Breast epithelium (tissue), 4 donors: Measurements from ENCODE around the gene CTNS. TPM values are rescaled to one million over a fixed set of nuclear protein-coding genes. Genes with fewer than 3 reads are reported as not detected.

Source experiments
- DNase-seq, 2 donors: peaks; one replicate each; pipeline ENCODE4 v3.0.0-alpha.2; 2019; ENCODE audit warnings: low spot score in 2 of 2
- H3K27ac ChIP-seq, 2 donors: fragments of 200-600 bp; sonication (generic) in 1 of 2; one replicate each; pipeline ENCODE4 v1.5.1; 2016 to 2019; ENCODE audit warnings: mild to moderate bottlenecking in 1 of 2
- H3K27me3 ChIP-seq, 2 donors: fragments of 200-600 bp; sonication (generic) in 1 of 2; one replicate each; pipeline versions ENCODE4 v1.5.1 to v1.6.0; 2017 to 2019; ENCODE audit warnings: control low read depth in 1 of 2, mild to moderate bottlenecking in 1 of 2
- H3K36me3 ChIP-seq: fragments of 200-600 bp; one replicate; pipeline ENCODE4 v1.5.1; 2019
- H3K4me1 ChIP-seq, 2 donors: fragments of 200-600 bp; sonication (generic); one replicate each; pipeline ENCODE4 v1.5.1; 2016 to 2019; ENCODE audit warnings: control low read depth in 1 of 2
- H3K4me3 ChIP-seq, 3 donors: fragments of 200-600 bp; sonication (generic); 1 replicate in 2 of 3; 2 replicates in 1 of 3; pipeline ENCODE4 v1.5.1; 2016 to 2019; ENCODE audit warnings: mild to moderate bottlenecking in 3 of 3, moderate library complexity in 2 of 3
- H3K9me3 ChIP-seq, 2 donors: fragments of 200-600 bp; sonication (generic) in 1 of 2; one replicate each; pipeline ENCODE4 v1.5.1; 2016 to 2019; ENCODE audit warnings: control low read depth in 1 of 2
- POLR2A ChIP-seq: fragments of 450-650 bp; IDR thresholded peaks from one replicate; pipeline ENCODE4 v1.6.1; 2016; ENCODE audit warnings: antibody characterized with exemption, mild to moderate bottlenecking, moderate library complexity
- POLR2AphosphoS5 ChIP-seq, 3 donors: sonication (generic); formaldehyde crosslinking; IDR thresholded peaks; one replicate each; pipeline ENCODE4 v1.6.1; 2017; ENCODE audit warnings: antibody characterized with exemption in 3 of 3
- intact Hi-C: fragments of 100-400 bp; cut with DNase I; formaldehyde crosslinking; loops from one replicate; pipeline ENCODE4 v1.15.1; 2023; ENCODE audit warnings: low total_unique reads
- total RNA-seq, 3 donors: library from RNA; depleted of rRNA; stranded (reverse); fragments of >200 nt; gene quantifications; one replicate each; pipeline ENCODE4 v1.1.0, GENCODE V29; 2016
- TF ChIP-seq, protein P1 (sequence below), 3 donors: fragments of 450-650 bp; IDR thresholded peaks; one replicate each; pipeline ENCODE4 v1.5.1; 2016 to 2017; ENCODE audit warnings: antibody characterized with exemption in 3 of 3, mild to moderate bottlenecking in 3 of 3, moderate library complexity in 3 of 3

CTNS gene
- total RNA-seq, 3 donors from 2014 or later, result 20.0 to 31.0 (median 20.1) TPM

- intact Hi-C loops, result no loop called here
- Histone ChIP-seq H3K4me1 (no peaks in the 10 kb centered on the region), H3K27ac (no peak overlapping the region), H3K36me3 (no peaks in the 10 kb centered on the region), H3K4me3 (no peak overlapping the region), H3K9me3 (no peaks in the 10 kb centered on the region), H3K27me3 (peaks cover 0 to 45% of the 10 kb centered on the region in 2 donors)
- TF ChIP-seq POLR2AphosphoS5 (IDR thresholded peaks at IDR 0.05) (no peak), POLR2A (no peak)
- TF ChIP-seq, protein P1, sequence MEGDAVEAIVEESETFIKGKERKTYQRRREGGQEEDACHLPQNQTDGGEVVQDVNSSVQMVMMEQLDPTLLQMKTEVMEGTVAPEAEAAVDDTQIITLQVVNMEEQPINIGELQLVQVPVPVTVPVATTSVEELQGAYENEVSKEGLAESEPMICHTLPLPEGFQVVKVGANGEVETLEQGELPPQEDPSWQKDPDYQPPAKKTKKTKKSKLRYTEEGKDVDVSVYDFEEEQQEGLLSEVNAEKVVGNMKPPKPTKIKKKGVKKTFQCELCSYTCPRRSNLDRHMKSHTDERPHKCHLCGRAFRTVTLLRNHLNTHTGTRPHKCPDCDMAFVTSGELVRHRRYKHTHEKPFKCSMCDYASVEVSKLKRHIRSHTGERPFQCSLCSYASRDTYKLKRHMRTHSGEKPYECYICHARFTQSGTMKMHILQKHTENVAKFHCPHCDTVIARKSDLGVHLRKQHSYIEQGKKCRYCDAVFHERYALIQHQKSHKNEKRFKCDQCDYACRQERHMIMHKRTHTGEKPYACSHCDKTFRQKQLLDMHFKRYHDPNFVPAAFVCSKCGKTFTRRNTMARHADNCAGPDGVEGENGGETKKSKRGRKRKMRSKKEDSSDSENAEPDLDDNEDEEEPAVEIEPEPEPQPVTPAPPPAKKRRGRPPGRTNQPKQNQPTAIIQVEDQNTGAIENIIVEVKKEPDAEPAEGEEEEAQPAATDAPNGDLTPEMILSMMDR (IDR thresholded peaks at IDR 0.05), result no peak
- DNase-seq, result no peak
Observed at GRCh38 chr17:3685174-3685573, 48.6 kb downstream of the CTNS start.

DNA sequence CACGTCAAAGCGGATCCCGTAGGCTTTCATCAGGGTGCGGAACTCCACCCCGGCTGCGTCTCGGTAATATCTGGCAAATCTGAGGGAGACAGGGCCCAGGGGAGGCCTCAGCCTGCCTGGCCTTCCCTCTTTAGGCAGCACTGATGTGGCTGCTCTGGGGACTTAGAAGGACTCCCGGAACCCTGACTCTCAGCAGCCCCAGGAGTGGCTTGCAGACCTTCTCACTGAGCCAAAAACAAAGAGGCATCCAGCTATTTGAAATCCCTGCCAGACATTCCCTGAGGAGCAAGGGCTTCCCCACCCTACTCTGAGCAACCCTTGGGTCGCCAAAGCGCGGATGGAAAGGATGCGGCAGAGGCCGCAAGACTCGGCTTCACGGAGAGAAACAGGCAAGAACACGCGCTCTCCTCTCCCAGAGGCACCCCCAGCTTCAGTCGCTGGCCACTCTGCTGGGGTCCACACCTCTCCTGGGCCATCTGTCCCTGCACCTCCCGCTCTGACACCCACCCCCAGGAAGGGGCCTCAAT is 51.5 kb downstream of the CTNS start:
- Histone ChIP-seq H3K36me3 (no peaks in the 10 kb centered on the region), H3K4me1 (no peaks in the 10 kb centered on the region), H3K9me3 (no peaks in the 10 kb centered on the region), H3K27ac (no peak overlapping the region), H3K4me3 (no peak overlapping the region), H3K27me3 (peaks cover 0 to 56% of the 10 kb centered on the region in 2 donors)
- TF ChIP-seq, protein P1 (IDR thresholded peaks at IDR 0.05), result no peak
- TF ChIP-seq POLR2A, result no peak
- intact Hi-C loops, result no loop called here
- no peak for DNase-seq

DNA sequence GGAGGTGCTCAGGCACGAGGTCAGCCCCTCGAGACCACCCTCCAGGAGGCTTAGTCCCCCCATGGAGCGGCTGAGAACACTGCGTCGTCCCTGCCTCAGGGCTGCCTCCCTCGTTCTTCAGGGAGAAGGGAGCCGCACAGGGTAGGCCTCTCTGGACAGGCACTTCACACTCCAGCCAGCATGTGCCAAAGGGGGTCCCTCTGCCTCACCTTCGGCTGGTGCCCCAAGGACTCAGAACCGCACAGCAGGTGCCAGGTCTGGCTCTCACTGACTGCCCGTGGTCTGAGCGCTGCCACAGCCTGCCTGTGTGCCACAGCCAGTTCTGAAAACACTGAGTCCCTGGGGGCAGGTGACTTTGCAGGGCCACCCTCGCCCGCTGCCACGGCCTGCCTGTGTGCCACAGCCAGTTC is 52.3 kb downstream of the CTNS start:
- Histone ChIP-seq H3K4me1 (no peaks in the 10 kb centered on the region), H3K9me3 (no peaks in the 10 kb centered on the region), H3K4me3 (no peak overlapping the region), H3K27me3 (peaks cover 0 to 58% of the 10 kb centered on the region in 2 donors), H3K36me3 (no peaks in the 10 kb centered on the region), H3K27ac (no peak overlapping the region)
- TF ChIP-seq POLR2A (no peak), POLR2AphosphoS5 (IDR thresholded peaks at IDR 0.05) (no peak)
- TF ChIP-seq, protein P1 (IDR thresholded peaks at IDR 0.05), result no peak
- DNase-seq, result no peak
- intact Hi-C loops, result no loop called here

- no peak for TF ChIP-seq POLR2A
- TF ChIP-seq, protein P1 (IDR thresholded peaks at IDR 0.05), result no peak
- no peak for TF ChIP-seq POLR2AphosphoS5 (IDR thresholded peaks at IDR 0.05)
- Histone ChIP-seq H3K36me3 (no peaks in the 10 kb centered on the region), H3K4me3 (no peak overlapping the region), H3K9me3 (no peaks in the 10 kb centered on the region), H3K27ac (no peak overlapping the region), H3K4me1 (no peaks in the 10 kb centered on the region), H3K27me3 (peaks cover 0 to 55% of the 10 kb centered on the region in 2 donors)
- DNase-seq, result no peak
- intact Hi-C loops, result no loop called here
Observed at GRCh38 chr17:3689262-3690093, 52.9 kb downstream of the CTNS start.

GRCh38 chr17:3690094-3690715 is 53.6 kb downstream of the CTNS start:
- H3K27ac ChIP-seq, result no peak overlapping the region
- H3K36me3 ChIP-seq, result no peaks in the 10 kb centered on the region
- no peaks in the 10 kb centered on the region for H3K9me3 ChIP-seq
- TF ChIP-seq POLR2AphosphoS5 (IDR thresholded peaks at IDR 0.05), result no peak
- TF ChIP-seq POLR2A, result no peak
- TF ChIP-seq, protein P1 (IDR thresholded peaks at IDR 0.05), result no peak
- H3K4me1 ChIP-seq, result no peaks in the 10 kb centered on the region
- no peak overlapping the region for H3K4me3 ChIP-seq
- intact Hi-C loops, result no loop called here
- peaks cover 5 to 58% of the 10 kb centered on the region in 2 donors for H3K27me3 ChIP-seq
- DNase-seq, result no peak
